GM13977 (cell line): ENCODE results near the gene NT5C.

Experiments
- DNase-seq: peaks from one replicate; pipeline ENCODE4 v3.0.0; 2012; ENCODE audit warnings: low spot score
- CTCF ChIP-seq: IDR thresholded peaks from 2 replicates; pipeline ENCODE4 v1.5.1; 2012; ENCODE audit warnings: mild to moderate bottlenecking, control low read depth; ENCODE audit not compliant: insufficient read depth; ENCODE audit errors: extremely low read depth, missing control alignments
- in situ Hi-C: fragments of 300-500 bp; cut with MboI; formaldehyde crosslinking; loops from one replicate; pipeline ENCODE4 v1.12.0; 2022; ENCODE audit warnings: low sequenced_read_pairs, low pct_unique_long_range_greater_than_20kb, mixed read lengths, inconsistent platforms; ENCODE audit not compliant: unreplicated experiment

The NT5C gene

GRCh38 chr17:75102385-75102821 is 29.1 kb downstream of the NT5C start:
- in situ Hi-C loops: no loop called here
- no peak for TF ChIP-seq CTCF
- peak; percentile 70 for DNase-seq

- no peak for DNase-seq
- in situ Hi-C loops: no loop called here
- no peak for TF ChIP-seq CTCF
Measured at GRCh38 chr17:75099881-75100595, 31.5 kb downstream of the NT5C start.

GRCh38 chr17:75098861-75099260 is 32.7 kb downstream of the NT5C start:
- no peak for DNase-seq
- TF ChIP-seq CTCF: no peak
- in situ Hi-C loops: no loop called here

GRCh38 chr17:75097865-75098264 is 33.7 kb downstream of the NT5C start:
- no peak for TF ChIP-seq CTCF
- DNase-seq: no peak

GRCh38 chr17:75096082-75096625 is 35.4 kb downstream of the NT5C start:
- in situ Hi-C loops: no loop called here
- TF ChIP-seq CTCF: no peak
- DNase-seq: no peak

More at GRCh38 chr17:75097865-75098264, 33.7 kb downstream of the NT5C start:
- in situ Hi-C loops: no loop called here

- no peak for TF ChIP-seq CTCF
- in situ Hi-C loops: no loop called here
- no peak for DNase-seq
Measured at GRCh38 chr17:75094871-75095399, 36.6 kb downstream of the NT5C start.
